GM18909 (cell line): Measurements from ENCODE around the gene DPH1.

Experiments used
- ATAC-seq: cut with Tn5 transposase; IDR thresholded peaks from one replicate; pipeline ENCODE4 v1.9.1; 2021; ENCODE audit warnings: mild to moderate bottlenecking; ENCODE audit not compliant: unreplicated experiment, poor library complexity

Gene DPH1

GRCh38 chr17:2025622-2026309 lies 4.2 kb upstream of the DPH1 start:
- no peak for ATAC-seq

DNA sequence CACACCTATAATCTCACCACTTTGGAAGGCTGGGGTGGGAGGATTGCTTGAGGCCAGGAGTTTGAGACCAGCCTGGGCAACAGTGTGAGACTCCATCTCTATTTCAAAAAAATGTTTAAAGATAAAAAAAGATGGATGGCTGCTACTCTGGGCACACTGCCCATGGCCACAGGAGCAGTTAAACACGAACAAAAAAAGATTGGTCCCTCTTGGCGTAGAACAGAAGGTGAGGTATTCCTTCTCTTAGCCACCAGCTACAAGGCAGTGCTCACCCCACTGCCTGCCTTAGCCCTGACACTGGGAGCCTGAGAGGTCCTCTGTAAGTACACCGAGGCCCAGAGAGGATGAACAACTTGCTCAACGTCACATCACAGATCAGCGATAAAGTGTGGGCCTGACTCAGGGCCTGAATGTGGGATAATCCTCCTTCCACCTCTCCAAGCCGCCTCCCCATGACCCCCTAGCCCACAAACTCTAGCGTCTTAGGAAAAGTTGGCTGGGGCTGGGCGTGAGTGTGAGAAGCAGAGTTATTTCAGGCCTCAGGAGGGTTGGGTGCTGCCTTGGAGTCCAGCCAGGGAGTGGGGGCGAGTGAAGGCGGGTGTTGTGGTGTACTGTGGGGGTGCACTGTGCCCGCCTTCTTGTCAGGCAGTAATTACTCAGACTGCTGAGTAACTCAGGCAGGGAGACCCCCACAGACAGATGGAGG lies 2.3 kb upstream of the DPH1 start:
- ATAC-seq: no peak

DNA sequence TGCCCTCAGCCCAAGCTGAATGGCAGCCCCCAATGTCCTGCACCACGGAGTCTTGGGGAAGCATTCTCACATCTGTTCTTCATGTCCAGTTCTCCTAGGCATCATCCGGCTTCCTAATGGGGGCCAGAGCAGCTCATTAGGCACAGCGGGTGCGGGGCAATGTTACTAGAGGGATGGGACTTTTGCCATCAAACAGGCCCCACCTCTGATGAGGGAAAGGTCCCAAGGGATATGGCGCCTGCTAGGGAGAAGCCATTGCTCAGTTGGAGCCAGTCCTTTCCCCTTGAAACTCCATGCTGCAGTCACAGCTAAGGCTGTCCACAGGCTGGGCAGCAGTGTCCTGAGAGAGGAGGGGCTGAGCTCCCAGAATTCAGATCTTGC lies 1.7 kb upstream of the DPH1 start:
- ATAC-seq: no peak

DNA sequence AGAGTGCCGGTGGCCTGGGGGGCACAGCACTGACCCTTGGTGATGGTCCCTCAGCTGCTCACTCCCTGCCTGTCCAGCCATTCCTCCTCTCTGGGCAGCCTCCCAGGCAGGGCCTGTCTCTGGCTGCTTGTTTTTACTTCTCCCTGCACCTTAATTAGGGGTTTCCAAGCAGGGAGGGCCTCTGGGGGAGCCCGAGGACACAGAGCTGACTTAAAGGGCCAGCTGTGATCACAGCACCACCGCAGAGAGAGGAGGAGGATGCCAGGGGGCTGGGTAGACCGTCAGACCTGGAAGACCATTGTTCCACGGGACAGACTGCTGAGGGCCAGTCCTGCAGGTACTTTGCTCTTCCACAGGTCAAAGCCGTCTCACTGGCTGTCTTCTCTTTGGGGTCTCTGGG lies 1.2 kb upstream of the DPH1 start:
- ATAC-seq: no peak

DNA sequence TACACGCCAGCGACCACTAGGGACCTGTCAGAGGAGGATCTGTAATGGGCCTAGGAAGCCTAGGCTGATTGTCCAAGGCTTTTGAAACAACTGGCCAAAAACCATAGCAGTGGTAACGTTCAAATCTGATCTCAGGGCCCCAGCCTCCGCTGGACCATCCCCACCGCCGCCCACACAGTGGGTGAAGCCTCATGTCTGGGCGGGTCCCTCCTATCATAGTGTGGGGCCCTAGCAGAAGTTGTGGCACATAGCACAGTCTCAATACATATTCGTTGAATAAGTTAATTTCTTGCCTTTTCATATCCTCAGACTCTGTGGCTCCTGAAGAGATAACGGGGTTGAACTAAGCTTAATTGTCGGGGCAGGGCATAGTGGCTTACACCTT lies 818 bp downstream of the DPH1 start:
- ATAC-seq: no peak

DNA sequence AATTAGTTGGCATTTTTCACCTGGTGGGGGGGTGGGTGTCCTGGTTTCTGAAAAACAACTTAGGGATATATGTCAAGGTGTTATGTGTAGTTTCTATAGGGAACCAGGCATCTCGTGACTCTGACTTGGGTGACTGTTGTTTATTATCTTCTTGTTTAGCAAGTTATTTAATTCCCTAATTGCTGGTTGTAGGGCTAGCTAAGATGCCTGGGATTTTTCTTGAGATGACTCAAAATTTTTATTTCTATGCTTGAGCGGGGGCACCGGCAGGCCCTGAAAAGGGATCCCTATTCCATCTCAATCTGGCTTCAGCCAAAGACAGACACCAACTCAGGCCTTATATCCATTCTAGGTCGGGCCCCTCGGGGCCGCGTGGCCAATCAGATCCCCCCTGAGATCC lies 3.2 kb downstream of the DPH1 start:
- ATAC-seq: no peak

GRCh38 chr17:2034157-2034556 lies 4.2 kb downstream of the DPH1 start:
- no peak for ATAC-seq

GRCh38 chr17:2034806-2035540 lies 5.0 kb downstream of the DPH1 start:
- ATAC-seq: no peak

- no peak for ATAC-seq
Measured at GRCh38 chr17:2035541-2036488, 5.9 kb downstream of the DPH1 start.

- no peak for ATAC-seq
Measured at GRCh38 chr17:2037155-2037554, 7.2 kb downstream of the DPH1 start.

- ATAC-seq: no peak
Measured at GRCh38 chr17:2040219-2040827, 10.4 kb downstream of the DPH1 start.

- no peak for ATAC-seq
Measured at GRCh38 chr17:2040942-2041560, 11.1 kb downstream of the DPH1 start.

- ATAC-seq: peak; percentile 93
Measured at GRCh38 chr17:2041561-2042389, 11.8 kb downstream of the DPH1 start, which contains the start of gene OVCA2. Gene OVCA2 (plus strand): TSS chr17:2042022. CDS start chr17:2042048, 26 bp downstream.

GRCh38 chr17:2042390-2042847 lies 12.5 kb downstream of the DPH1 start:
- ATAC-seq: no peak

DNA sequence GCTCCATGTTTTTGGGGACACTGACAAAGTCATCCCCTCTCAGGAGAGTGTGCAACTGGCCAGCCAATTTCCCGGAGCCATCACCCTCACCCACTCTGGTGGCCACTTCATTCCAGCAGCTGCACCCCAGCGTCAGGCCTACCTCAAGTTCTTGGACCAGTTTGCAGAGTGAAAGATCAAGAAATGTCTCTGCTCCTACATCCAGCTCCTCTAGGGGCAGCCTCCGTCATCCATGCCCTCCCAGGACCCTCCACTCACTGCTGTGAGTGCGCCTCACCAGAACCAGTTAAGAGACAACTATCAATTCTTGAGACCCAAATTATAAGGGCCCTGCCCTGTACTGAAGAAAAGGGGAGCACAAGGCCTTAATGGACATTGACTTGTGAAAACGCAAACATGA lies 13.0 kb downstream of the DPH1 start:
- ATAC-seq: no peak

- ATAC-seq: no peak
Measured at GRCh38 chr17:2043785-2044184, 13.8 kb downstream of the DPH1 start.

GRCh38 chr17:2044263-2044894 lies 14.4 kb downstream of the DPH1 start:
- ATAC-seq: no peak

GRCh38 chr17:2047590-2047989 lies 17.6 kb downstream of the DPH1 start:
- no peak for ATAC-seq
